Measurements from ENCODE around the gene CIRBP. TPM values are rescaled to one million over a fixed set of nuclear protein-coding genes. Genes with fewer than 3 reads are reported as not detected.

CIRBP gene
- total and polyA plus RNA-seq, 9 of the 15 experiments (the other 6 are each of a cell fraction or from before 2014, with no cell fraction given), result 20.5 to 327 (median 176) TPM

GRCh38 chr19:1271528-1272422 lies 2.6 kb downstream of the CIRBP start (continued):
- TF ChIP-seq, protein P1, sequence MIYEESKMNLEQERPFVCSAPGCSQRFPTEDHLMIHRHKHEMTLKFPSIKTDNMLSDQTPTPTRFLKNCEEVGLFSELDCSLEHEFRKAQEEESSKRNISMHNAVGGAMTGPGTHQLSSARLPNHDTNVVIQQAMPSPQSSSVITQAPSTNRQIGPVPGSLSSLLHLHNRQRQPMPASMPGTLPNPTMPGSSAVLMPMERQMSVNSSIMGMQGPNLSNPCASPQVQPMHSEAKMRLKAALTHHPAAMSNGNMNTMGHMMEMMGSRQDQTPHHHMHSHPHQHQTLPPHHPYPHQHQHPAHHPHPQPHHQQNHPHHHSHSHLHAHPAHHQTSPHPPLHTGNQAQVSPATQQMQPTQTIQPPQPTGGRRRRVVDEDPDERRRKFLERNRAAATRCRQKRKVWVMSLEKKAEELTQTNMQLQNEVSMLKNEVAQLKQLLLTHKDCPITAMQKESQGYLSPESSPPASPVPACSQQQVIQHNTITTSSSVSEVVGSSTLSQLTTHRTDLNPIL (CRISPR knock-in tag; IDR thresholded peaks at IDR 0.05), result no peak
- TF ChIP-seq, protein P2, sequence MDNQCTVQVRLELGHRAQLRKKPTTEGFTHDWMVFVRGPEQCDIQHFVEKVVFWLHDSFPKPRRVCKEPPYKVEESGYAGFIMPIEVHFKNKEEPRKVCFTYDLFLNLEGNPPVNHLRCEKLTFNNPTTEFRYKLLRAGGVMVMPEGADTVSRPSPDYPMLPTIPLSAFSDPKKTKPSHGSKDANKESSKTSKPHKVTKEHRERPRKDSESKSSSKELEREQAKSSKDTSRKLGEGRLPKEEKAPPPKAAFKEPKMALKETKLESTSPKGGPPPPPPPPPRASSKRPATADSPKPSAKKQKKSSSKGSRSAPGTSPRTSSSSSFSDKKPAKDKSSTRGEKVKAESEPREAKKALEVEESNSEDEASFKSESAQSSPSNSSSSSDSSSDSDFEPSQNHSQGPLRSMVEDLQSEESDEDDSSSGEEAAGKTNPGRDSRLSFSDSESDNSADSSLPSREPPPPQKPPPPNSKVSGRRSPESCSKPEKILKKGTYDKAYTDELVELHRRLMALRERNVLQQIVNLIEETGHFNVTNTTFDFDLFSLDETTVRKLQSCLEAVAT (IDR thresholded peaks at IDR 0.05), result 0 out of 4 replicates have a peak, but pooled peaks of 1 of the 2 experiments have one; percentile 20
- TF ChIP-seq, protein P3, sequence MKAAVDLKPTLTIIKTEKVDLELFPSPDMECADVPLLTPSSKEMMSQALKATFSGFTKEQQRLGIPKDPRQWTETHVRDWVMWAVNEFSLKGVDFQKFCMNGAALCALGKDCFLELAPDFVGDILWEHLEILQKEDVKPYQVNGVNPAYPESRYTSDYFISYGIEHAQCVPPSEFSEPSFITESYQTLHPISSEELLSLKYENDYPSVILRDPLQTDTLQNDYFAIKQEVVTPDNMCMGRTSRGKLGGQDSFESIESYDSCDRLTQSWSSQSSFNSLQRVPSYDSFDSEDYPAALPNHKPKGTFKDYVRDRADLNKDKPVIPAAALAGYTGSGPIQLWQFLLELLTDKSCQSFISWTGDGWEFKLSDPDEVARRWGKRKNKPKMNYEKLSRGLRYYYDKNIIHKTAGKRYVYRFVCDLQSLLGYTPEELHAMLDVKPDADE (conservative IDR thresholded peaks at IDR 0.05; ENCODE audit: control insufficient read depth, low read depth, low read length), result peak; percentile 26; the same call in 1 of the 2 replicates
- no peak for TF ChIP-seq CBX2 (IDR thresholded peaks at IDR 0.05; ENCODE audit: insufficient read depth, low read length, poor library complexity, severe bottlenecking)

Data from K562 (cell line).